Measurements from ENCODE around the gene MFAP3.

Gene MFAP3

DNA sequence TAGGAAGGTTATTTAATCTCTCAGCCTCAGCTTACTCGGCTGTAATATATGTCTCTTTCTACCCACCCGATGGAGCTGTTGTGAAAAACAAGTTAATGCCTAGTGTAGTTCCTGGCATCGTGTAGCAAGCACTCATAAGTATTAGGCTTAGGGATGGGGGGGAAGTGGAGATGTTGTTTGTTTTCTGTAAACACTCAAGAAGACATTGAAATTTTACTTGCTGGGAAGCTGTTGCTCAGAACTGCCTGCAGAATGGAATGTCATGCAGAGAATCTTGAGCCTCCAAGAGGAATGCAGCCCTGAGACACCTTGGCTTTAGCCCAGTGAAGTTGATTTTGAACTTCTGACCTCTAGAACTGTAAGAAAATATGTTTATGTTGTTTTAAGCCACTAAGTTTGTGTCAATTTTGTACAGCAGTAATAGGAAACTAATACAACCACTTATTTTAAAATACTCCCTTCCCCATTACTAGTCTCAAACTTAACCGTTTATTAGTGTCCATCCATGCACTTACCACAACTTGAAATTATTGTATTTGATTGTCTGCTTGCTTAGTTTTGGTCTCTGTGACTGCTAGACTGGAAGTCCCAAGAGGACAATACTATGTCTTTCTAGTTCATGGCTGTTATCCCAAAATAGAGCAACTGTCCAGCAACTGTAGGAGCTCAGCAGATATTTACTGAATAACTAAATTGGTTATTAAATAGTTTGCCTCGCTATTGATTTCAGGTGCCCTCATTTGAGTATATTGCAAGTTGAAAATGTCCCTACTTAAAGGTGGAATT is 53.8 kb downstream of the MFAP3 start:
- no peak for DNase-seq (ENCODE audit: low spot score)

DNA sequence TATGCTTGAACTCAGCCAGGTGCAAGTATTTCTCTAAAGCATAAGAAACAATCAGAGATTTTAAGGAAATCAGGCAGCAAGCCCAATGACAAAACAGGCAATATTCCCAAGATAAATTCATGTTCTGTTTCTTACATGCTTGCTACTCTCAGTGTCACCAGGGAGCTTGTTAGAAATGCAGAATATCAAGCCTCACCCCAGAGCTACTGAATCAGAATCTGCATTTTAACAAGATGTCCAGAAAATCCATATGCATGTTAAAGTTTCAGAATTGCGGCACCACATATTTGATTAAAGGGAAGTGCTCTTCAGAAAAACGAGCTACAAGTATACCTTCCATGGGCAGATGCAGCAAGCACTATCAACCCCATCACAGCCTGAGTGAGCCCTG is 54.4 kb downstream of the MFAP3 start:
- DNase-seq (ENCODE audit: low spot score): no peak

DNA sequence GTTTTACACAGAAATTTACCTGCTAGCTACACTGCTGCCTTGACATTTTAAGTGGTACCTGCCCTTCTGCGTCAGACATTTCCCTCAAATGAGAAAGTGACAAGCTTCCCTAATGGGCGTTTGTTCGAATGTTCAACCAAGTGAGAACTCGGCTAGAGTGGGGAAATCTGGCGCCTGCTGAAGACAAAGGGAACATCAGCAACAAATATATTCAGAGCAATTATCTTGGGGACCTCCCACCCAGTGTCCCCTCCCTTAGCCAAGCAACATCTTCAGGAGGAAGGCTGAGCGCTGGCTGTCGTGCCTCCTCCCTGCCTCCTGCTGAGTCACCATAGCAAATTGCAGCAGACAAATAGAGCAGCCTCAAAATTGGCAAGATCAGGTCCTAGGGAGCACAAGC is 57.1 kb downstream of the MFAP3 start:
- DNase-seq (ENCODE audit: low spot score): no peak

DNA sequence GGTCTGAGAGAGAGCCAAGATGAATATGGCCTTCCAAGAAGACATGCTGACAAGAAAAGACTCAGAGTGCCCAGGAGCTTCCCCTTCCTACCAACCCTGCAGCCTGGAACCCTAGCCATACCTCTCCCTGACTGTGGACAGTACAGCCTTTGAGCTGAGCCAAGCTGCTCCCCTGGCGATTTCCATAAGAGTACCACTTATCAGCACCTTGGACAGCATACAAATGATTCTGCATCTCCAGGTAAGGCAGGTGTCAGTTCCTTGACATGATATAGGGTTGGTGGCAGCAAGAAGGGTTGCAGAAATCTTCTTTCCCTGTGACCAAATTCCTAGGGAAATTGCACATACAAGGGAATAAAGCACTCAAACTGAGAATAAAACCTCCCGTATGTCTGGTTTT is 58.3 kb downstream of the MFAP3 start:
- no peak for DNase-seq (ENCODE audit: low spot score)

DNA sequence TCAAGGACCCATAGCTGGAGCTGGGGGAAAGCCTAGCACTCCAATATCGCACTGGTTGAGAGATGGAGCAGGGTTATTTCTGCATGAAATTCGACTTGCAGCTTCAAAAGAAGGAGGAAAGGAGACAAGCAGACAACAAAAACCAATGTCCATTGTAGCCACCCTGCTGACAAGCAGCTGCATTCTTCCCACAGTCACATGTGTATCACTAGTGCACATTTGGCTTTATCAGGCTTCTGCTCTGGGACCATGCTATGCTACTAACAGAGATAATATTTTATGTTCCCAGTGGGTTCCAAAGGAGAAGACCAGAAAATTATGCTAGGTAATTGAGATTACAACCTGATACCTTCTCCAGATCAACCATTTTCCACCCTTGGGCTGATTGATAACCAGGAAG is 59.7 kb downstream of the MFAP3 start:
- DNase-seq (ENCODE audit: low spot score): no peak

DNA sequence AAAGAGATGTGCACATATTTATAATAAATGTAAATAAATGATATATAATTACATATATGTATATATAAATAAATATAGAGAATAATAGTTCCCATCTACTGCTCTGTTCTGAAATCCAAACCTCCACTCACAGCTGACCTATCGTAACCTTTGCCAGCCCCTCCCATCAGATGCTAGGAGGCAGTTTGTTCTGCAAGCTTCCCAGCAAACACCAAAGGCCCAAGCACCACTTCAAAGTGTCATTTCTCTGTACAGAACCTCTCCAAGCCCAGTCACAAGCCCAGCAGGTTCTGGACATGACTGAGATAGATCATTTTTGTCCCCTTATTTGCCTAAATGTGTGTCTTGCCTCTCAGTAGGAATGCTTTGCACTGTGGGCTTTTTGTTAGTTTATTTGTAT is 62.4 kb downstream of the MFAP3 start:
- DNase-seq (ENCODE audit: low spot score): no peak

DNA sequence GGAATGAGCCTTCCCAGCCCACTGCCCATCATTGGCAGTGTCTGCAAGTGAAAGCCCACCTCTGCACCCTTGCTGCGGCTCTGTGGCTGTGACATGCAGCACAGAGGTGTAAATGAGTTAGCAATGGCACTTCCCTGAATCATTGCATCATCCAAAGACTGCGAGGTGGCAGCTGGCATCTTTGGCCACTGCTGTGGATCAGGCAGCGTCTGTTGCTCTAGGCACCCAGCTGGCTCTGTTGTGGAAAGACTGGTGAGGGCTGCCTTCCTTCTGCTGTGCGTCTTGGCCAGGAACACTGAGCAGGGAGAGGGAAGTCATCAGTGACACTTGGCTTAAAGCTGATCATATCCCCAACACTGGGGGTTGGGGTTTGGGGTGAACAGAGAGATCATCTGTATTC is 64.5 kb downstream of the MFAP3 start:
- DNase-seq (ENCODE audit: low spot score): no peak
